HCT116 (cell line): Measurements from ENCODE around the gene POFUT2. TPM values are rescaled to one million over a fixed set of nuclear protein-coding genes. Genes with fewer than 3 reads are reported as not detected.

Source experiments
- ATAC-seq: fragments of 200-7000 bp; cut with Tn5 transposase; 2 replicates; pipeline ENCODE4 v1.9.1; 2020; ENCODE audit warnings: mild to moderate bottlenecking, moderate library complexity
- BruUV-seq: library from RNA; stranded (reverse); fragments of 400-500 nt; replicated peaks from 2 replicates; lab custom pipeline; 2021; lab: Mats Ljungman, UMichigan
- CTCF ChIA-PET: fragments of 300-600 bp; sonication (Branson Sonifier 250); formaldehyde crosslinking; loops from one replicate; lab custom pipeline; 2021; ENCODE audit warnings: antibody characterized with exemption; lab: Charles Lee
- POLR2A ChIA-PET: fragments of 300-600, 350-600 bp; sonication (Branson Sonifier 250); formaldehyde crosslinking; loops from one replicate; lab custom pipeline; 2021; ENCODE audit warnings: antibody characterized with exemption; lab: Charles Lee
- RAD21 ChIA-PET, 2 experiments: fragments of 300-600 bp; sonication (Branson Sonifier 250); formaldehyde crosslinking; loops; one replicate each; lab custom pipeline; 2023; ENCODE audit warnings: low total read pairs in 2 of 2; ENCODE audit not compliant: uncharacterized antibody in 2 of 2, unreplicated experiment in 2 of 2, low non-redundant PET in 1 of 2; lab: Charles Lee
- DNase-seq: peaks from one replicate; pipeline ENCODE4 v3.0.0-alpha.2; 2010; ENCODE audit warnings: low read depth, low spot score
- H2AFZ ChIP-seq: fragments of 200-600 bp; shearing (Covaris generic), sonication (generic); 2 replicates; pipeline ENCODE4 v1.6.1; 2017; ENCODE audit warnings: low read depth, mixed run types, mixed read lengths, antibody characterized with exemption, low read length; ENCODE audit not compliant: poor library complexity, severe bottlenecking
- H3K27ac ChIP-seq: 2 replicates; pipeline ENCODE4 v1.5.1; 2012; ENCODE audit warnings: low read depth, low read length
- H3K27me3 ChIP-seq: fragments of 200-600 bp; sonication (generic); 2 replicates; pipeline ENCODE4 v1.6.1; 2016; ENCODE audit warnings: mixed run types, low read length, mixed read lengths; ENCODE audit not compliant: insufficient read depth
- H3K36me3 ChIP-seq, 2 experiments: fragments of 200-500 bp in 1 of 2; fragments of 200-600 bp in 1 of 2; sonication (Bioruptor generic) in 1 of 2; sonication (generic) in 1 of 2; 2 replicates each; pipeline versions ENCODE4 v1.5.1 to v1.6.1; 2014 to 2016; ENCODE audit warnings: low read length in 2 of 2, inconsistent platforms in 1 of 2, mixed read lengths in 1 of 2, mixed run types in 1 of 2; ENCODE audit not compliant: insufficient read depth in 2 of 2, control insufficient read depth in 1 of 2
- H3K4me1 ChIP-seq, 2 experiments: fragments of 200-600 bp in 1 of 2; sonication (generic) in 1 of 2; 2 replicates each; pipeline versions ENCODE4 v1.5.1 to v1.6.1; 2012 to 2017; ENCODE audit warnings: low read length in 2 of 2, inconsistent platforms in 1 of 2, mild to moderate bottlenecking in 1 of 2, mixed read lengths in 1 of 2, mixed run types in 1 of 2, moderate library complexity in 1 of 2; ENCODE audit not compliant: insufficient read depth in 2 of 2, control insufficient read depth in 1 of 2
- H3K4me2 ChIP-seq: fragments of 200-600 bp; sonication (generic); 2 replicates; pipeline ENCODE4 v1.6.1; 2017; ENCODE audit warnings: mixed run types, low read length, mixed read lengths
- H3K4me3 ChIP-seq, 2 experiments: fragments of 200-600 bp in 1 of 2; sonication (generic) in 1 of 2; replicated peaks in 1 of 2; 2 replicates each; pipeline ENCODE4 v1.5.1; 2011 to 2016; ENCODE audit warnings: low read length in 2 of 2, control low read depth in 1 of 2, low read depth in 1 of 2, mild to moderate bottlenecking in 1 of 2, mixed read lengths in 1 of 2, mixed run types in 1 of 2
- H3K79me2 ChIP-seq: fragments of 200-600 bp; sonication (generic); 2 replicates; pipeline ENCODE4 v1.6.1; 2017; ENCODE audit warnings: mild to moderate bottlenecking, mixed run types, low read length, moderate library complexity, mixed read lengths; ENCODE audit not compliant: insufficient read depth
- H3K9ac ChIP-seq: fragments of 200-600 bp; sonication (generic); 2 replicates; pipeline ENCODE4 v1.6.1; 2016; ENCODE audit warnings: low read length, mixed read lengths
- H3K9me2 ChIP-seq: fragments of 200-600 bp; sonication (generic), shearing (Covaris generic); 2 replicates; pipeline ENCODE4 v1.6.1; 2017; ENCODE audit warnings: mixed run types, mild to moderate bottlenecking, moderate library complexity; ENCODE audit not compliant: insufficient read depth
- H3K9me3 ChIP-seq, 2 experiments: fragments of 200-500 bp in 1 of 2; fragments of 200-600 bp in 1 of 2; sonication (Bioruptor generic) in 1 of 2; sonication (generic) in 1 of 2; 2 replicates each; pipeline ENCODE4 v1.6.1; 2014 to 2017; ENCODE audit warnings: low read length in 2 of 2, mixed read lengths in 2 of 2, inconsistent platforms in 1 of 2, low read depth in 1 of 2, mild to moderate bottlenecking in 1 of 2, mixed run types in 1 of 2, moderate library complexity in 1 of 2; ENCODE audit not compliant: control insufficient read depth in 1 of 2, insufficient read depth in 1 of 2
- H4K20me1 ChIP-seq: fragments of 200-600 bp; sonication (generic), shearing (Covaris generic); 2 replicates; pipeline ENCODE4 v1.6.1; 2017; ENCODE audit warnings: mixed run types, mild to moderate bottlenecking, moderate library complexity; ENCODE audit not compliant: insufficient read depth
- CEBPB ChIP-seq: IDR thresholded peaks from 2 replicates; pipeline ENCODE4 v1.6.1; 2012; ENCODE audit warnings: low read depth
- ELF1 ChIP-seq: IDR thresholded peaks from 2 replicates; pipeline ENCODE4 v1.6.1; 2012; ENCODE audit warnings: low read depth, borderline replicate concordance
- EZH2 ChIP-seq: fragments of 200-600 bp; sonication (generic); IDR thresholded peaks from 2 replicates; pipeline ENCODE4 v1.6.1; 2017; ENCODE audit warnings: antibody characterized with exemption, mixed run types
- JUND ChIP-seq: IDR thresholded peaks from 2 replicates; pipeline ENCODE4 v1.6.1; 2012
- POLR2A ChIP-seq: IDR thresholded peaks from 2 replicates; pipeline ENCODE4 v1.7.0; 2011; ENCODE audit warnings: borderline replicate concordance; ENCODE audit not compliant: insufficient read depth, insufficient read length; ENCODE audit errors: extremely low read depth
- RAD21 ChIP-seq: IDR thresholded peaks from 2 replicates; pipeline ENCODE4 v1.6.1; 2012; ENCODE audit warnings: low read depth, mild to moderate bottlenecking
- SRF ChIP-seq: IDR thresholded peaks from 2 replicates; pipeline ENCODE4 v1.6.1; 2012; ENCODE audit warnings: low read depth
- ZNF274 ChIP-seq: fragments of 200-500 bp; sonication (Bioruptor generic); IDR thresholded peaks from 2 replicates; pipeline ENCODE4 v1.6.1; 2014; ENCODE audit warnings: mild to moderate bottlenecking, low read depth, low read length, inconsistent platforms
- intact Hi-C: fragments of 100-400 bp; cut with micrococcal nuclease; formaldehyde crosslinking; loops from 2 replicates; pipeline ENCODE4 v1.10.0; 2022
- total RNA-seq: library from RNA; stranded (reverse); gene quantifications from one replicate; pipeline ENCODE4 v1.2.1, GENCODE V29; 2021; ENCODE audit not compliant: unreplicated experiment
- TF ChIP-seq, protein P1 (sequence below): IDR thresholded peaks from 2 replicates; pipeline ENCODE4 v1.6.1; 2012
- TF ChIP-seq, protein P2 (sequence below), 3 experiments: fragments of 200-600 bp in 1 of 3; sonication (generic) in 1 of 3; IDR thresholded peaks in 2 of 3; conservative IDR thresholded peaks in 1 of 3; 2 replicates each; pipeline ENCODE4 v1.5.1; 2012 to 2017; ENCODE audit warnings: low read depth in 2 of 3, low read length in 2 of 3, antibody characterized with exemption in 1 of 3, borderline replicate concordance in 1 of 3, control low read depth in 1 of 3, mild to moderate bottlenecking in 1 of 3, mixed read lengths in 1 of 3, mixed run types in 1 of 3, moderate library complexity in 1 of 3; ENCODE audit not compliant: insufficient read depth in 1 of 3
- TF ChIP-seq, protein P3 (sequence below): IDR thresholded peaks from 2 replicates; pipeline ENCODE4 v1.6.1; 2011; ENCODE audit warnings: mild to moderate bottlenecking, low read length, moderate library complexity; ENCODE audit not compliant: insufficient replicate concordance; ENCODE audit errors: extremely low read depth

POFUT2 gene
- total RNA-seq, 1 experiment from 2014 or later = 20.5 TPM

DNA sequence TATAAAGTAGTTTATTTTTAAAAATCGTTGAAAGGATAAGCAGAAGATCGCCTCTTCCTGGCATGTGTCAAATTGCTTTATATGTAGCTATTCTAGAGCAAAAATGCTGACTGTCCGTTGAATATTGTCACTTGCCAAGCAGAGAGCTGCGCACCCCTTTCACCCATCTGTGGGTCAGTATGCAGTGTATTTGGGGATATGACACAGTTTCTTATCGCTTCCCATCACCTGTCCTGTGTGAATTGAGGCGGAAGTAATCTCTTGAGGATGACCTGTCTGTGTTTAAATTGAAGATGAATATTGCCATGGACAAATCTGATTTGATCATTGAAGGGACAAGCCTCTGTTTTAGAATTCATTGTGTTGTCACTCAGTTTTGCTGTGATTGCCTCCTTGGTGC is 52.2 kb downstream of the POFUT2 start:
- H3K27me3 ChIP-seq = no peaks in the 10 kb centered on the region; the same call in 1 of the 2 replicates
- no peak overlapping the region for H3K4me2 ChIP-seq
- no peak for TF ChIP-seq RAD21
- TF ChIP-seq CEBPB = no peak
- no peak for TF ChIP-seq JUND
- TF ChIP-seq POLR2A = no peak
- CTCF ChIA-PET = no interaction called here
- H4K20me1 ChIP-seq = no peaks in the 10 kb centered on the region
- POLR2A ChIA-PET = no interaction called here
- intact Hi-C loops = no loop called here
- H3K79me2 ChIP-seq = no peaks in the 10 kb centered on the region
- no peaks in the 10 kb centered on the region for H3K9me2 ChIP-seq
- ATAC-seq (no peak), DNase-seq (no peak)
- H3K4me1 ChIP-seq = no peaks in the 10 kb centered on the region
- no peak overlapping the region for H3K27ac ChIP-seq
- H3K4me3 ChIP-seq = no peak overlapping the region
- BruUV-seq = no TSS peak
- no peaks in the 10 kb centered on the region for H3K36me3 ChIP-seq
- H3K9ac ChIP-seq = no peak overlapping the region
- no peak overlapping the region for H2AFZ ChIP-seq
- RAD21 ChIA-PET = no interaction called here
- peaks cover 0 to 3% of the 10 kb centered on the region in 2 experiments; a peak in 1 of 4 replicates for H3K9me3 ChIP-seq

DNA sequence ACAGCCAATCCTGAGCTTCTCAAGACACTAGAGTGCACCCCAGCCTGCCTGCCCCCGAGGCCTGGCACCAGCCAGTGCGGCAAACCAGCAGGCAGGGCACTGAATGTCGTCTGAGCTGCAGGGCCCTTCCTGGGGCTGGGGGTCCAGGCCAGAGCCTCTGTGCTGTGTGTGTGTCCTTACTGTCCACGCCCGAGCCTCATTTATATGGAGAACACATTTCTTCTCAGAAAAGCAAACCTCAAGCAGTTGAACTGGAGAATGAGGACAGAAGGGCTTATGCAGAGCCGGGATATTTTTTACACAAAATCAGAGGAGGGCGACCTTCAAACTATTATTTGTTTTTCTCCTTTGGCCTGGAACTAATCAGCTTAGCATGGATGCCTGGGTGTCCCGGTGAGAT is 52.7 kb downstream of the POFUT2 start:
- intact Hi-C loops = no loop called here
- CTCF ChIA-PET = no interaction called here

More for the DNA sequence above, 52.7 kb downstream of the POFUT2 start:
- Histone ChIP-seq H3K36me3 (no peaks in the 10 kb centered on the region), H3K27ac (no peak overlapping the region), H3K27me3 (no peaks in the 10 kb centered on the region; the same call in 1 of the 2 replicates), H3K9me2 (no peaks in the 10 kb centered on the region), H2AFZ (no peak overlapping the region), H3K4me3 (no peak overlapping the region), H3K4me2 (no peak overlapping the region), H3K9ac (no peak overlapping the region), H3K79me2 (no peaks in the 10 kb centered on the region), H3K4me1 (no peaks in the 10 kb centered on the region), H3K9me3 (peaks cover 0 to 3% of the 10 kb centered on the region in 2 experiments; a peak in 1 of 4 replicates), H4K20me1 (no peaks in the 10 kb centered on the region)
- no TSS peak for BruUV-seq
- DNase-seq (no peak), ATAC-seq (no peak)
- TF ChIP-seq, protein P1, sequence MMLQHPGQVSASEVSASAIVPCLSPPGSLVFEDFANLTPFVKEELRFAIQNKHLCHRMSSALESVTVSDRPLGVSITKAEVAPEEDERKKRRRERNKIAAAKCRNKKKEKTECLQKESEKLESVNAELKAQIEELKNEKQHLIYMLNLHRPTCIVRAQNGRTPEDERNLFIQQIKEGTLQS = no peak
- TF ChIP-seq, protein P2, sequence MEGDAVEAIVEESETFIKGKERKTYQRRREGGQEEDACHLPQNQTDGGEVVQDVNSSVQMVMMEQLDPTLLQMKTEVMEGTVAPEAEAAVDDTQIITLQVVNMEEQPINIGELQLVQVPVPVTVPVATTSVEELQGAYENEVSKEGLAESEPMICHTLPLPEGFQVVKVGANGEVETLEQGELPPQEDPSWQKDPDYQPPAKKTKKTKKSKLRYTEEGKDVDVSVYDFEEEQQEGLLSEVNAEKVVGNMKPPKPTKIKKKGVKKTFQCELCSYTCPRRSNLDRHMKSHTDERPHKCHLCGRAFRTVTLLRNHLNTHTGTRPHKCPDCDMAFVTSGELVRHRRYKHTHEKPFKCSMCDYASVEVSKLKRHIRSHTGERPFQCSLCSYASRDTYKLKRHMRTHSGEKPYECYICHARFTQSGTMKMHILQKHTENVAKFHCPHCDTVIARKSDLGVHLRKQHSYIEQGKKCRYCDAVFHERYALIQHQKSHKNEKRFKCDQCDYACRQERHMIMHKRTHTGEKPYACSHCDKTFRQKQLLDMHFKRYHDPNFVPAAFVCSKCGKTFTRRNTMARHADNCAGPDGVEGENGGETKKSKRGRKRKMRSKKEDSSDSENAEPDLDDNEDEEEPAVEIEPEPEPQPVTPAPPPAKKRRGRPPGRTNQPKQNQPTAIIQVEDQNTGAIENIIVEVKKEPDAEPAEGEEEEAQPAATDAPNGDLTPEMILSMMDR (IDR thresholded peaks at IDR 0.05 in 2 of 3, conservative IDR thresholded peaks at IDR 0.05 in 1 of 3; ENCODE audit: borderline replicate concordance in 1 of 3, insufficient read depth in 1 of 3, low read depth in 2 of 3, low read length in 2 of 3) = no peak
- no peak for TF ChIP-seq ELF1
- no peak for TF ChIP-seq EZH2
- TF ChIP-seq, protein P3, sequence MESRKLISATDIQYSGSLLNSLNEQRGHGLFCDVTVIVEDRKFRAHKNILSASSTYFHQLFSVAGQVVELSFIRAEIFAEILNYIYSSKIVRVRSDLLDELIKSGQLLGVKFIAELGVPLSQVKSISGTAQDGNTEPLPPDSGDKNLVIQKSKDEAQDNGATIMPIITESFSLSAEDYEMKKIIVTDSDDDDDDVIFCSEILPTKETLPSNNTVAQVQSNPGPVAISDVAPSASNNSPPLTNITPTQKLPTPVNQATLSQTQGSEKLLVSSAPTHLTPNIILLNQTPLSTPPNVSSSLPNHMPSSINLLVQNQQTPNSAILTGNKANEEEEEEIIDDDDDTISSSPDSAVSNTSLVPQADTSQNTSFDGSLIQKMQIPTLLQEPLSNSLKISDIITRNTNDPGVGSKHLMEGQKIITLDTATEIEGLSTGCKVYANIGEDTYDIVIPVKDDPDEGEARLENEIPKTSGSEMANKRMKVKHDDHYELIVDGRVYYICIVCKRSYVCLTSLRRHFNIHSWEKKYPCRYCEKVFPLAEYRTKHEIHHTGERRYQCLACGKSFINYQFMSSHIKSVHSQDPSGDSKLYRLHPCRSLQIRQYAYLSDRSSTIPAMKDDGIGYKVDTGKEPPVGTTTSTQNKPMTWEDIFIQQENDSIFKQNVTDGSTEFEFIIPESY = no peak
- no peak for TF ChIP-seq JUND
- TF ChIP-seq ZNF274 = no peak
- TF ChIP-seq SRF = no peak
- RAD21 ChIA-PET = no interaction called here
- POLR2A ChIA-PET = no interaction called here
